Measurements from ENCODE around the gene SH3BGR. TPM values are rescaled to one million over a fixed set of nuclear protein-coding genes. Genes with fewer than 3 reads are reported as not detected.

The SH3BGR gene
- total RNA-seq, 4 donors from 2014 or later: 1.1 to 6.6 (median 5.1) TPM; not detected in 1

GRCh38 chr21:39466584-39466983 lies 14.8 kb downstream of the SH3BGR start:
- TF ChIP-seq CTCF (IDR thresholded peaks at IDR 0.05; ENCODE audit: low read depth): no peak

GRCh38 chr21:39467746-39468145 lies 16.0 kb downstream of the SH3BGR start:
- TF ChIP-seq CTCF (IDR thresholded peaks at IDR 0.05; ENCODE audit: low read depth): no peak

GRCh38 chr21:39468559-39468958 lies 16.8 kb downstream of the SH3BGR start:
- no peak for TF ChIP-seq CTCF (IDR thresholded peaks at IDR 0.05; ENCODE audit: low read depth)

GRCh38 chr21:39471598-39471997 lies 19.8 kb downstream of the SH3BGR start:
- TF ChIP-seq CTCF (IDR thresholded peaks at IDR 0.05; ENCODE audit: low read depth): no peak

- no peak for TF ChIP-seq CTCF (IDR thresholded peaks at IDR 0.05; ENCODE audit: low read depth)
These were observed 21.0 kb downstream of the SH3BGR start for GRCh38 chr21:39472786-39473185.

- TF ChIP-seq CTCF (IDR thresholded peaks at IDR 0.05; ENCODE audit: low read depth): no peak
These were observed 22.8 kb downstream of the SH3BGR start for GRCh38 chr21:39474611-39475010.

- TF ChIP-seq CTCF (IDR thresholded peaks at IDR 0.05; ENCODE audit: low read depth): no peak
These were observed 27.5 kb downstream of the SH3BGR start for GRCh38 chr21:39479164-39479813.

All from subcutaneous adipose tissue (tissue), 4 donors.